K562 (cell line): ENCODE data around the gene TNN.

ENCODE experiments used
- BRCA1 ChIP-seq, 2 experiments: fragments of 450-650 bp in 1 of 2; sonication (generic) in 1 of 2; formaldehyde crosslinking in 1 of 2; IDR thresholded peaks; 2 replicates each; pipeline versions ENCODE4 v1.5.0 to v1.6.1; 2017 to 2020; ENCODE audit warnings: mild to moderate bottlenecking in 1 of 2, missing genetic modification reagents in 1 of 2
- SIN3A ChIP-seq, 2 experiments: fragments of 150-350 bp in 1 of 2; IDR thresholded peaks; 2 replicates each; pipeline ENCODE4 v1.6.1; 2011 to 2016; ENCODE audit warnings: borderline replicate concordance in 2 of 2, low read depth in 2 of 2, low read length in 2 of 2, mild to moderate bottlenecking in 2 of 2, moderate library complexity in 2 of 2; ENCODE audit not compliant: control insufficient read depth in 1 of 2
- ZBTB40 ChIP-seq, 2 experiments: fragments of 450-650 bp in 1 of 2; sonication (generic) in 1 of 2; formaldehyde crosslinking in 1 of 2; IDR thresholded peaks; 2 replicates each; pipeline versions ENCODE4 v1.7.1 to v1.9.0; 2016 to 2022; ENCODE audit warnings: inconsistent platforms in 1 of 2, mild to moderate bottlenecking in 1 of 2, missing genetic modification reagents in 1 of 2
- ZNF12 ChIP-seq: sonication (generic); formaldehyde crosslinking; IDR thresholded peaks from 2 replicates; pipeline ENCODE4 v1.4.0; 2020; ENCODE audit warnings: mild to moderate bottlenecking, missing genetic modification reagents
- ZNF197 ChIP-seq: fragments of 200-800 bp; sonication (Bioruptor generic); IDR thresholded peaks from 2 replicates; pipeline ENCODE4 v1.6.1; 2016; ENCODE audit warnings: low read depth, missing genetic modification characterization, missing compliant biosample characterization
- TF ChIP-seq, protein P1 (sequence below): sonication (generic); formaldehyde crosslinking; IDR thresholded peaks from 2 replicates; pipeline ENCODE4 v1.9.0; 2022; ENCODE audit warnings: mild to moderate bottlenecking, missing genetic modification reagents

- TF ChIP-seq, protein P1, sequence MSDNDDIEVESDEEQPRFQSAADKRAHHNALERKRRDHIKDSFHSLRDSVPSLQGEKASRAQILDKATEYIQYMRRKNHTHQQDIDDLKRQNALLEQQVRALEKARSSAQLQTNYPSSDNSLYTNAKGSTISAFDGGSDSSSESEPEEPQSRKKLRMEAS (CRISPR knock-in tag): no peak
- TF ChIP-seq SIN3A (IDR thresholded peaks at IDR 0.05; ENCODE audit: borderline replicate concordance in 2 of 2, control insufficient read depth in 1 of 2, low read depth in 2 of 2, low read length in 2 of 2): no peak
- TF ChIP-seq BRCA1 (IDR thresholded peaks at IDR 0.05): no peak
- TF ChIP-seq BRCA1 (CRISPR knock-in tag; IDR thresholded peaks at IDR 0.05): no peak
- TF ChIP-seq ZBTB40 (IDR thresholded peaks at IDR 0.05): no peak
- no peak for TF ChIP-seq ZBTB40 (CRISPR knock-in tag; IDR thresholded peaks at IDR 0.05)
- TF ChIP-seq ZNF12: no peak
- TF ChIP-seq ZNF197 (CRISPR knock-in tag): no peak
Measured at GRCh38 chr1:175163702-175164101, 96.1 kb downstream of the TNN start.
